ENCODE data around the gene PPDPF.

PPDPF gene, protein sequence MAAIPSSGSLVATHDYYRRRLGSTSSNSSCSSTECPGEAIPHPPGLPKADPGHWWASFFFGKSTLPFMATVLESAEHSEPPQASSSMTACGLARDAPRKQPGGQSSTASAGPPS

DNA sequence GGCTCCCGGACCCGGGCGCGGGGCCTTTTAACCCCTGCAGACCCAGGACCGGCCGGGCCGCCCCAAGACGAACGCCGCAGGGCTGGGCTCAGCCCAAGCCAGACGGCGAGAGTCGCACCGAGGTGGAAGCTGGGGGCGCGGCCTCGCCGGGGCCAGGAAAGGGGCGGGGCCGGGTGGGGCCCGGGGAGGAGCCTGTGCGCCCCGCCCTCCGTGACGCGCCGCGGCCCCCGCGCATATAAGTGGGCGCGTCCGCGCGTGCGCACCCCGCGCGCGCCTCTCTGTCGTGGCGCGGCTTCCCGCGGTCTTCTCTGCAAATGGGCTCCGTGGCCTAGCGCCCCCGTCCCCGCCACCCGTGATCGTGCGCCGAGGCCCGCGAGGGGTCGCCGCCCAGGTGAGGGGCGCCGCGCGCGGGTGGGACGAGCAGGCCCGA lies at the start of gene PPDPF:
TSS of gene PPDPF (plus strand) at position 262 of the 430 bp plus-strand sequence. CDS start 544 bp downstream, outside the sequence.
- DNase-seq: peak; percentile 53
- Histone ChIP-seq H3K36me3 (replicated peaks) (peaks cover 12% of the 10 kb centered on the region), H3K4me3 (ENCODE audit: low read depth, low read length) (peak within 1 kb of the TSS; percentile 83), H3K27ac (peak within 1 kb of the TSS; percentile 66), H3K27me3 (replicated peaks) (no peaks in the 10 kb centered on the region)
- in situ Hi-C loops (cut with HindIII; ENCODE audit: low pct_ligation_motif_present, low sequenced_read_pairs): no loop called here
- TF ChIP-seq, protein P1, sequence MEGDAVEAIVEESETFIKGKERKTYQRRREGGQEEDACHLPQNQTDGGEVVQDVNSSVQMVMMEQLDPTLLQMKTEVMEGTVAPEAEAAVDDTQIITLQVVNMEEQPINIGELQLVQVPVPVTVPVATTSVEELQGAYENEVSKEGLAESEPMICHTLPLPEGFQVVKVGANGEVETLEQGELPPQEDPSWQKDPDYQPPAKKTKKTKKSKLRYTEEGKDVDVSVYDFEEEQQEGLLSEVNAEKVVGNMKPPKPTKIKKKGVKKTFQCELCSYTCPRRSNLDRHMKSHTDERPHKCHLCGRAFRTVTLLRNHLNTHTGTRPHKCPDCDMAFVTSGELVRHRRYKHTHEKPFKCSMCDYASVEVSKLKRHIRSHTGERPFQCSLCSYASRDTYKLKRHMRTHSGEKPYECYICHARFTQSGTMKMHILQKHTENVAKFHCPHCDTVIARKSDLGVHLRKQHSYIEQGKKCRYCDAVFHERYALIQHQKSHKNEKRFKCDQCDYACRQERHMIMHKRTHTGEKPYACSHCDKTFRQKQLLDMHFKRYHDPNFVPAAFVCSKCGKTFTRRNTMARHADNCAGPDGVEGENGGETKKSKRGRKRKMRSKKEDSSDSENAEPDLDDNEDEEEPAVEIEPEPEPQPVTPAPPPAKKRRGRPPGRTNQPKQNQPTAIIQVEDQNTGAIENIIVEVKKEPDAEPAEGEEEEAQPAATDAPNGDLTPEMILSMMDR (IDR thresholded peaks at IDR 0.05; ENCODE audit: low read depth, low read length, missing control alignments): no peak

DNA sequence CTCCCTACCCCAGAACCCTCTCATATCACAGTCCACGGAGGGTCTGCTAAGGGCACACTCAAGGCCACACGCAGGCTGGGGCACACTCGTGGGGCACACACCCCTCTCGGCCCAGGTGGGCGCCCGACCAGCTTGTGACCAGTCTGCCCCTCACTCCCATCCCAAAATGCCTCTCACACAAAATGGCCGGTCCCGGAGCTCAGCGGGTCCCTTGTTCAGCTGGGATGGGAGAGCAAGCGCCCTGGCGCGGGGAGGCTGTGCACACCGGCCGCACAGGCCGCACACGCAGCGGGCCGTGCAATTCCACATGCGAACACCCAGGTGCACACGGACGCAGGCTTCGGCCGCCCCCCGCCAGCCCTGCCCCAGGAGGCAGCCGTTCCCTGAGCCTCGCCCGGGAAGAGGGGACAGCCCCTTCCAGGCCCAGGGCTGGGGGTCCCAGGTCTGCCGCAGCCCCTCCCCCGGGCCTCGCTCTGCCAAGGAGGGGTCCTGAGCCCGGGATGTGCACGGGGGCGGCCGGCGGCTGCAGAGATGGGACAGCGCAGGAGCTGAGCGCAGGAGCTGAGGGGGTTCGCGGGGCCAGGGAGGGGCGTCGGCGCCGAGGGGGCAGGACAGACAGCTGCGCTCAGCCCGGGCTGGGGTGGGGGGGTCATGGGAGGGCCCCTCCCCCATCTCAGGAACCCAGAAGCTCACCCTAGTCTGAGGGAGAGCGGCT lies 49.4 kb upstream of the PPDPF start:
- TF ChIP-seq, protein P1 (IDR thresholded peaks at IDR 0.05; ENCODE audit: low read depth, low read length, missing control alignments): no peak
- no peak for DNase-seq
- in situ Hi-C loops (cut with HindIII; ENCODE audit: low pct_ligation_motif_present, low sequenced_read_pairs): no loop called here

DNA sequence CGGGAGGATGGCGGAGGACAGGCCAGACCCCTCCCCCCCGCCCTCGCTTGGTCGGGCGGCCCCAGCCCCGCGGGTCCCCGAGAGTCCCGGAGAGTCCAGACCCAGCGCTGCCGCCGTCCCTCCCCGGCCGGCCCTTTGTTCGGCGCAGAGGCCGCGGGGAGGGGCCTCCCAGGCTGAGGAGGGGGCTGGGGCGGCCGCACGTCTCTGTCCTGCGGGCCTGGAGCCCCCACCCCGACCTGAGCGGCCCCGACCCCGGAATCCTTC lies 48.9 kb upstream of the PPDPF start:
- no peak for DNase-seq
- H3K27ac ChIP-seq: no peak overlapping the region
- no peak overlapping the region for H3K4me3 ChIP-seq (ENCODE audit: low read depth, low read length)
- peaks cover 62% of the 10 kb centered on the region for H3K27me3 ChIP-seq (replicated peaks)
- no peaks in the 10 kb centered on the region for H3K36me3 ChIP-seq (replicated peaks)
- in situ Hi-C loops (cut with HindIII; ENCODE audit: low pct_ligation_motif_present, low sequenced_read_pairs): no loop called here
- TF ChIP-seq, protein P1 (IDR thresholded peaks at IDR 0.05; ENCODE audit: low read depth, low read length, missing control alignments): no peak

More for the DNA sequence above, 49.4 kb upstream of the PPDPF start:
- Histone ChIP-seq H3K27ac (no peak overlapping the region), H3K36me3 (replicated peaks) (no peaks in the 10 kb centered on the region), H3K4me3 (ENCODE audit: low read depth, low read length) (no peak overlapping the region), H3K27me3 (replicated peaks) (peaks cover 62% of the 10 kb centered on the region)

DNA sequence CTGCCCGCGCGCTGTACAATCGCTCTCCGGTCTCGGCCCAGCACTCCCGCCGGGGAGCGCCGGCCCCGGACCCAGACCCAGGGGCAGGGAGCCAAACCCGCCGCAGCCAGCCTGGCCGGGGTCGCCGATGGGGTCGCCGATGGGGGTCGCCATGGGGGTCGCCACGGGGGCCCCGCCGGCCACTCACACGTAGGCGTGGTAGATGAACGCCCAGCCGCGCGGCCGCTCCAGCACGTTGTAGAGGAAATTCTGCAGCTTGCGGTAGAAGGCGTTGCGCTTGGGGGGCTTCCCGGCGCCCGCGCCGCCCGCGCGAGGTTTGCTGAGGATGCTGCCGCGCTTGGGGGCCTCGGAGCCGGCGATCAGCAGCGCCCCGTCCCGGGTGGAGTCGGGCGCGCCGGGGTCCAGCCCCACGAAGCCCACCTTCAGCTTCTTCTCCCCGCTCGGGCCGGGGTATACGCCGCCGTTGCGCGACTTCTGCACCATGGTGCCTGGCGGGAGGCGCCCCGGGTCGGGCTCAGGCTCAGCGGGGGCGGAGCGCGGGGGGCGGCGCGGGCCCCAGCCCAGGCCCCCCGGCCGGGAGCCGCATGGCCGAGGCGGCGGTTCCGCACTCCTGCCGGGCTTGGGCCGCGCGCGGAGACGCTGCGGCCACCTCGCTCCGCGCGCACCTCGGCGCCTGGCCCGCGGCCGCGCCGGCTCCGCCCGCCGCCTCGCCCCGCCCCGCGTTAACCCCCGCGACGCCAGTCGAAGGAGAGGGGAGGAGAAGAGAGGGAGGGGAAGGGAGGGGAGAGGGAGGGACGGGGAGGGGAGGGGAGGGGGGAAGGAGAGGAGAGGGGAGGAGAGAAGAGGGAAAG lies 48.4 kb upstream of the PPDPF start, which contains the start of gene KCNQ2:
TSS of gene KCNQ2 (minus strand) at position 675 of the 851 bp plus-strand sequence. CDS start at position 483, 192 bp downstream.
- in situ Hi-C loops (cut with HindIII; ENCODE audit: low pct_ligation_motif_present, low sequenced_read_pairs): no loop called here
- no peak for DNase-seq
- Histone ChIP-seq H3K27ac (no peak within 1 kb of the TSS), H3K36me3 (replicated peaks) (no peaks in the 10 kb centered on the region), H3K27me3 (replicated peaks) (peaks cover 63% of the 10 kb centered on the region), H3K4me3 (ENCODE audit: low read depth, low read length) (no peak within 1 kb of the TSS)
- TF ChIP-seq, protein P1 (IDR thresholded peaks at IDR 0.05; ENCODE audit: low read depth, low read length, missing control alignments): no peak

DNA sequence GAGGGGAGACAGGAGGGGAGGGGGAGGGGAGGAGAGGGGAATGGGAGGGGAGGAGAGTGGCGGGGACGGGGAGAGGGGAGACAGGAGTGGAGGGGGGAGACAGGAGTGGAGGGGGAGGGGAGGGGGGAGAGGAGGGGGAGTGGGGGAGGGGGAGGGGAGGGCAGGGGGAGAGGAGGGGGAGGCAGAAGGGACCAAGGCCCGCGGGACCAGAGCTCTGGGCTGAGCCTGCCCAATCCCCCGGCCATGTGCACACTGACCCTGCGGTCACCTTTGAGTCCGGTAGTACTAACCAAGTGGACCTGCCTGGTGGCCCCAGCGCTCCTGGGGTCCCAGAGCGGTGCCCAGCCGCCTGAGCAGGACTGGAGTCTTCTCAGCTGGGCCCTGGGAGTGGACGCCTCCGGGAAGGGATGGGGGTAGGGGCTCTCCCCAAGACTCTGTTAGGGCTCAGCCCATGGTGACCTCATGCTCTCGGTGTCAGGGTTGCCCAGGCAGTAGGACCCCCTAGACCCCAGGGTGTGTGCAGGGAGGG lies 47.6 kb upstream of the PPDPF start:
- Histone ChIP-seq H3K27me3 (replicated peaks) (peaks cover 60% of the 10 kb centered on the region), H3K27ac (no peak overlapping the region), H3K4me3 (ENCODE audit: low read depth, low read length) (no peak overlapping the region), H3K36me3 (replicated peaks) (no peaks in the 10 kb centered on the region)
- TF ChIP-seq, protein P1 (IDR thresholded peaks at IDR 0.05; ENCODE audit: low read depth, low read length, missing control alignments): no peak
- in situ Hi-C loops (cut with HindIII; ENCODE audit: low pct_ligation_motif_present, low sequenced_read_pairs): no loop called here
- DNase-seq: no peak

Measured in brain microvascular endothelial cell (primary cell).